ENCODE data around the gene GAN.

- TF ChIP-seq CTCF (IDR thresholded peaks at IDR 0.05; ENCODE audit: low read depth, low read length, poor library complexity, severe bottlenecking) (no peak), EZH2phosphoT487 (IDR thresholded peaks at IDR 0.05; ENCODE audit: borderline replicate concordance, low read length) (no peak)
Measured at GRCh38 chr16:81408409-81408950, 93.7 kb downstream of the GAN start.
